Peyer's patch (tissue), 4 donors: Measurements from ENCODE around the gene C6.

Experiments used
- POLR2A ChIP-seq, 2 donors: fragments of 450-650 bp; IDR thresholded peaks; one replicate each; pipeline ENCODE4 v1.5.1; 2017; ENCODE audit warnings: antibody characterized with exemption in 2 of 2, mild to moderate bottlenecking in 2 of 2, moderate library complexity in 2 of 2
- TF ChIP-seq, protein P1 (sequence below), 6 experiments: fragments of 450-650 bp in 4 of 6; fragments of 200-600 bp in 2 of 6; sonication (generic) in 1 of 6; IDR thresholded peaks; one replicate each; pipeline ENCODE4 v1.5.1; 2017 to 2019; ENCODE audit warnings: antibody characterized with exemption in 6 of 6, mild to moderate bottlenecking in 3 of 6, moderate library complexity in 1 of 6

DNA sequence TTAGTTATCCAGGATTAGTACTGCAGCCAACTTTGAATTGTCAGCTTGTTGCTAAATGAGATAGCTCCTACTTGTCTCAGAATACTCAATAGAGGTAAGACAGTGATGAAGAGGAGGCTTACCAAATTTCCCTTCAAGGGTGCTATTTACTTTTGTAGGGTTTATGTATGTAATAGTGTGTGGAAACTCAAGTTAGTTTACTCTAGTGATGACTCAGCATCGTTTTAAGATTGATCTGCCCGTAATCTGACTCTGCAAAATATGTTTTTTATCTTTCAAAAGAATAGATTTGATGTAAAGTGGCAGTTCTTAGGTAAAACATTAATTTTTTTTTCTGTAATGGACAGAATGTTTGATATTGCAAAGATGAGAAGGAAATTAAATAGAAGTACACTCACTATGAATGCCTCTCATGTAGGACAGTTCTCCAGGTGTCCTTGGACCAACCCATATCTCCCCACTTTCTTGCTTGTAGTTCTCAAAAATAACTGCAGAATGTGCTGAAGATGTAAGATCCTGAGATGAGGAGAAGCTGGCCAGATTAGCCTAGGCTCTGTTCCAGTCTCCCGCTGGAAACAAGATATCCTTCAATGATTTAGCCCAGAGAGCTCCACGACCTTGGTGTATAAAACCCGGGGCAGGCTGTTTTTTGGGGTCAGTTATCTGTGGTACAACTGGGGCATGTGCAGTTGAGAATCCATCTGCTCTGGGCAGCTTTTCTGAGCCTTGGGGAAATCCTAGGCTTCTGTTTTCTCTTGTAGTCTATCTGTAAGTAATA, 117.8 kb downstream of the C6 start:
- TF ChIP-seq, protein P1, sequence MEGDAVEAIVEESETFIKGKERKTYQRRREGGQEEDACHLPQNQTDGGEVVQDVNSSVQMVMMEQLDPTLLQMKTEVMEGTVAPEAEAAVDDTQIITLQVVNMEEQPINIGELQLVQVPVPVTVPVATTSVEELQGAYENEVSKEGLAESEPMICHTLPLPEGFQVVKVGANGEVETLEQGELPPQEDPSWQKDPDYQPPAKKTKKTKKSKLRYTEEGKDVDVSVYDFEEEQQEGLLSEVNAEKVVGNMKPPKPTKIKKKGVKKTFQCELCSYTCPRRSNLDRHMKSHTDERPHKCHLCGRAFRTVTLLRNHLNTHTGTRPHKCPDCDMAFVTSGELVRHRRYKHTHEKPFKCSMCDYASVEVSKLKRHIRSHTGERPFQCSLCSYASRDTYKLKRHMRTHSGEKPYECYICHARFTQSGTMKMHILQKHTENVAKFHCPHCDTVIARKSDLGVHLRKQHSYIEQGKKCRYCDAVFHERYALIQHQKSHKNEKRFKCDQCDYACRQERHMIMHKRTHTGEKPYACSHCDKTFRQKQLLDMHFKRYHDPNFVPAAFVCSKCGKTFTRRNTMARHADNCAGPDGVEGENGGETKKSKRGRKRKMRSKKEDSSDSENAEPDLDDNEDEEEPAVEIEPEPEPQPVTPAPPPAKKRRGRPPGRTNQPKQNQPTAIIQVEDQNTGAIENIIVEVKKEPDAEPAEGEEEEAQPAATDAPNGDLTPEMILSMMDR (IDR thresholded peaks at IDR 0.05): no peak
- no peak for TF ChIP-seq POLR2A (IDR thresholded peaks at IDR 0.05)
